OCI-LY1 (cell line): ENCODE data around the gene ZNF354B.

Experiments
- H2AFZ ChIP-seq: fragments of 200-600 bp; sonication (generic), shearing (Covaris generic); 2 replicates; pipeline ENCODE4 v1.6.0; 2014; ENCODE audit warnings: antibody characterized with exemption, mild to moderate bottlenecking, low read length
- H3F3A ChIP-seq: fragments of 200-600 bp; sonication (generic), shearing (Covaris generic); 2 replicates; pipeline ENCODE4 v1.6.0; 2014; ENCODE audit warnings: mild to moderate bottlenecking, antibody characterized with exemption, low read length, moderate library complexity; ENCODE audit not compliant: insufficient read depth
- H3K27ac ChIP-seq: fragments of 200-600 bp; sonication (generic); 2 replicates; pipeline ENCODE4 v1.5.1; 2014; ENCODE audit warnings: low read length, mixed run types, mild to moderate bottlenecking, low read depth; ENCODE audit not compliant: poor library complexity, severe bottlenecking
- H3K27me3 ChIP-seq: fragments of 200-600 bp; sonication (generic); 2 replicates; pipeline ENCODE4 v1.6.0; 2014; ENCODE audit warnings: antibody characterized with exemption, mild to moderate bottlenecking, low read length, moderate library complexity; ENCODE audit not compliant: insufficient read depth
- H3K36me3 ChIP-seq: fragments of 200-600 bp; sonication (generic); 2 replicates; pipeline ENCODE4 v1.6.1; 2014; ENCODE audit warnings: mild to moderate bottlenecking, antibody characterized with exemption, low read length, moderate library complexity, mixed read lengths; ENCODE audit not compliant: insufficient read depth
- H3K4me1 ChIP-seq: fragments of 200-600 bp; sonication (generic); 2 replicates; pipeline ENCODE4 v1.5.1; 2014; ENCODE audit warnings: mild to moderate bottlenecking, low read length, moderate library complexity; ENCODE audit not compliant: insufficient read depth, severe bottlenecking
- H3K4me2 ChIP-seq: fragments of 200-600 bp; sonication (generic), shearing (Covaris generic); 2 replicates; pipeline ENCODE4 v1.6.1; 2014; ENCODE audit warnings: low read length
- H3K4me3 ChIP-seq: fragments of 200-600 bp; sonication (generic); 2 replicates; pipeline ENCODE4 v1.5.1; 2014; ENCODE audit warnings: low read length, low read depth, mild to moderate bottlenecking, mixed read lengths; ENCODE audit not compliant: poor library complexity, severe bottlenecking
- H3K79me2 ChIP-seq: fragments of 200-600 bp; shearing (Covaris generic); 2 replicates; pipeline ENCODE4 v1.6.1; 2016; ENCODE audit warnings: mixed run types, low read length, mixed read lengths; ENCODE audit not compliant: insufficient read depth
- H3K9ac ChIP-seq: fragments of 200-600 bp; sonication (generic), shearing (Covaris generic); 2 replicates; pipeline ENCODE4 v1.6.1; 2014; ENCODE audit warnings: mild to moderate bottlenecking, low read length, mixed read lengths
- H3K9me2 ChIP-seq: fragments of 200-600 bp; sonication (generic), shearing (Covaris generic); 2 replicates; pipeline ENCODE4 v1.6.1; 2014; ENCODE audit warnings: low read depth, mild to moderate bottlenecking, low read length, mixed read lengths
- H3K9me3 ChIP-seq: fragments of 200-600 bp; shearing (Covaris generic); 2 replicates; pipeline ENCODE4 v1.6.1; 2014; ENCODE audit warnings: low read length, mixed read lengths
- H4K20me1 ChIP-seq: fragments of 200-600 bp; sonication (generic), shearing (Covaris generic); 2 replicates; pipeline ENCODE4 v1.6.0; 2016; ENCODE audit warnings: mild to moderate bottlenecking, low read length; ENCODE audit not compliant: insufficient read depth
- EZH2 ChIP-seq: fragments of 200-600 bp; sonication (generic), shearing (Covaris generic); IDR thresholded peaks from 2 replicates; pipeline ENCODE4 v1.8.0; 2017; ENCODE audit warnings: borderline replicate concordance, mixed run types, mild to moderate bottlenecking, antibody characterized with exemption, low read length, moderate library complexity, mixed read lengths
- TF ChIP-seq, protein P1 (sequence below): fragments of 200-600 bp; sonication (generic), shearing (Covaris generic); IDR thresholded peaks from 2 replicates; pipeline ENCODE4 v1.5.1; 2017; ENCODE audit warnings: mild to moderate bottlenecking, antibody characterized with exemption, low read length, moderate library complexity, mixed read lengths

Gene ZNF354B

DNA sequence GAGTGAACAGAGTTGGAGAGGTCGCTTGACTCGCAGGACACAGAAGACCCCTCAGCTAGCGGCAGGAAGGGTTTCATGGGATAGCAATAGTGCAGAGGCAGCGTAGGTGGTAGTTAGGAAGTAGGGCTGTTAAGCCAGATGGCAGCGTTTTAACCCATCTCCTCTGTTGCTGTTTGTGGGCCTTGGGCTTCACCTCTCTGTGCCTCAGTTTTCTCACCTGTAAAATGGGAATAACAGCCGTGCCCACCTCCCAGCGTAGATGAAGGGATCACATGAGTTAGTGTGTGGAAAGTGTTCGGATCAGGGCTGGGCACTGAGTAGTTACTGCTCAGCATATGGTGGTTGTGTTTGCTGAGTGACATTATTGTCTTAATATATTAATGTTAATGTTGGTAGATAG lies 1.9 kb downstream of the ZNF354B start:
- Histone ChIP-seq H2AFZ (no peak overlapping the region), H3F3A (no peaks in the 10 kb centered on the region), H3K9me2 (no peaks in the 10 kb centered on the region), H4K20me1 (no peaks in the 10 kb centered on the region), H3K4me2 (no peak overlapping the region), H3K79me2 (no peaks in the 10 kb centered on the region), H3K27me3 (no peaks in the 10 kb centered on the region), H3K9ac (no peak overlapping the region), H3K27ac (no peak overlapping the region), H3K4me3 (no peak overlapping the region), H3K36me3 (no peaks in the 10 kb centered on the region), H3K4me1 (no peaks in the 10 kb centered on the region), H3K9me3 (no peaks in the 10 kb centered on the region)
- TF ChIP-seq EZH2: no peak
- TF ChIP-seq, protein P1, sequence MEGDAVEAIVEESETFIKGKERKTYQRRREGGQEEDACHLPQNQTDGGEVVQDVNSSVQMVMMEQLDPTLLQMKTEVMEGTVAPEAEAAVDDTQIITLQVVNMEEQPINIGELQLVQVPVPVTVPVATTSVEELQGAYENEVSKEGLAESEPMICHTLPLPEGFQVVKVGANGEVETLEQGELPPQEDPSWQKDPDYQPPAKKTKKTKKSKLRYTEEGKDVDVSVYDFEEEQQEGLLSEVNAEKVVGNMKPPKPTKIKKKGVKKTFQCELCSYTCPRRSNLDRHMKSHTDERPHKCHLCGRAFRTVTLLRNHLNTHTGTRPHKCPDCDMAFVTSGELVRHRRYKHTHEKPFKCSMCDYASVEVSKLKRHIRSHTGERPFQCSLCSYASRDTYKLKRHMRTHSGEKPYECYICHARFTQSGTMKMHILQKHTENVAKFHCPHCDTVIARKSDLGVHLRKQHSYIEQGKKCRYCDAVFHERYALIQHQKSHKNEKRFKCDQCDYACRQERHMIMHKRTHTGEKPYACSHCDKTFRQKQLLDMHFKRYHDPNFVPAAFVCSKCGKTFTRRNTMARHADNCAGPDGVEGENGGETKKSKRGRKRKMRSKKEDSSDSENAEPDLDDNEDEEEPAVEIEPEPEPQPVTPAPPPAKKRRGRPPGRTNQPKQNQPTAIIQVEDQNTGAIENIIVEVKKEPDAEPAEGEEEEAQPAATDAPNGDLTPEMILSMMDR: no peak

DNA sequence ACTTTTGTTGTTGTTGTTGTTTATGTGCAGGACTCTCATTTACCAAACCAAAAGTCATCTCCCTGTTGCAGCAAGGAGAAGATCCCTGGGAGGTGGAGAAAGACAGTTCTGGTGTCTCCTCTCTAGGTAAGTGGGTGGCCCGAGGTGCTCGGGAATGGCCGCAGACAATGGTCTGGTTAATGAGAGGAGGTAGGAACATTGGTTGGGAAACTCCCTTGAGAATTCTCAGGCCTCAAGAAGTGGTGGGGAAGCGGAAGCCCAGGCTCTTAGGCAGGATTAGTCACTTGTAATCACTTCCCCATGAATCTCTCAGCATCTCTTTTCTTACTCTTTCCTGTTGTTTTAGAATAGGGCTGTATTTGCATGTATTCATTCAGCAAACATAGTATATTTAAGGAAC lies 7.2 kb downstream of the ZNF354B start:
- Histone ChIP-seq H3K4me1 (no peaks in the 10 kb centered on the region), H2AFZ (no peak overlapping the region), H4K20me1 (no peaks in the 10 kb centered on the region), H3K4me2 (no peak overlapping the region), H3K27ac (no peak overlapping the region), H3K79me2 (no peaks in the 10 kb centered on the region), H3K36me3 (no peaks in the 10 kb centered on the region; the same call in 1 of the 2 replicates), H3K4me3 (no peak overlapping the region), H3K9ac (no peak overlapping the region), H3F3A (no peaks in the 10 kb centered on the region), H3K9me2 (no peaks in the 10 kb centered on the region), H3K9me3 (no peaks in the 10 kb centered on the region), H3K27me3 (no peaks in the 10 kb centered on the region)
- TF ChIP-seq, protein P1: no peak
- no peak for TF ChIP-seq EZH2

DNA sequence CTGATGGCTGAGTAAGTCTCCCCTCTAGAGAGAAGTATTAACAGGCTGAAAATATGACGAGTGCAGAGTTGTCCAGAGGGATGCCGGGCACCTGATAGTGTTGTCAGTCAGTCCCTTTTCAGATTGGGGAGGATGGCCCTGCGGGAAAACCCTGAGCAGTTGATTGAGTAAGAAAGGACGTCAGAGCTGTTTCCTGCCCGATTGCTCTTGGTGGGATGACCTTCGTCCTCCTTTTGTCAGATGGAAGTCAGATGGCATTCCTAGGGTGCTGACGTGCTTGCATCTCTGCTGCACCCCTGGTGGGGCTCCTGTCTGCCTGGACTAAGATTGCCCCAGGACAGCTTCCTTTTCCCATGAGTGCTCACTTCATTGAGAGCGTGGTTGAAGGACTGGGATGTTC lies 9.8 kb downstream of the ZNF354B start:
- Histone ChIP-seq H3K27me3 (no peaks in the 10 kb centered on the region), H4K20me1 (no peaks in the 10 kb centered on the region), H3K9me2 (no peaks in the 10 kb centered on the region), H3F3A (no peaks in the 10 kb centered on the region), H3K9me3 (no peaks in the 10 kb centered on the region), H3K9ac (no peak overlapping the region), H3K4me1 (no peaks in the 10 kb centered on the region), H3K4me3 (no peak overlapping the region), H3K27ac (no peak overlapping the region), H3K79me2 (no peaks in the 10 kb centered on the region), H3K36me3 (no peaks in the 10 kb centered on the region; the same call in 1 of the 2 replicates), H3K4me2 (no peak overlapping the region), H2AFZ (no peak overlapping the region)
- TF ChIP-seq EZH2: no peak
- TF ChIP-seq, protein P1: no peak
